Measurements from ENCODE around the gene NNAT.

Gene NNAT

GRCh38 chr20:37567331-37567665 is 46.2 kb downstream of the NNAT start:
- DNase-seq (ENCODE audit: low read depth), result no peak

GRCh38 chr20:37567671-37568588 is 46.9 kb downstream of the NNAT start:
- DNase-seq (ENCODE audit: low read depth), result no peak

DNA sequence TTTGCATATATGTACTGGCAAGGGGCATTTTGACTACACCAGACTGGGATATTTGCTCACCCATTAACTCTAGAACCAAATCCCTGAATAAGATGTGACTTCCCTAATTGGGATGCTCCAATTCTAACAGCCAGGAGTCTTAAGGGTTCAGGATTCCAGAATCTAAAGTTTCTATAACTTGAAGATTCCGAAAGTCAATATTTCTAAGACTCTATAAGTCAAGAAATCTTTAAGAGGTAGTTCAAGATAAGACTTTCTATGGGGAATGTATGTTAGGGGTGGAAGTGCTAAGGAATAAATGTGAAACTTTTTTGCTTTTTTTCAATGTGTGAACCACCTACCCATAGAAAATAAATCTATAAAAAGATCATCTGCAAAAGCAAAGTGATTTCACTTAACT is 49.4 kb downstream of the NNAT start:
- no peak for DNase-seq (ENCODE audit: low read depth)

- DNase-seq (ENCODE audit: low read depth), result no peak
Observed at GRCh38 chr20:37571033-37571432, 50.0 kb downstream of the NNAT start.

Data from stimulated activated CD8-positive, alpha-beta memory T cell treated with anti-CD3 and anti-CD28 coated beads, Interleukin-4, amount 100 ng/mL, for 24 hours (primary cell).